GM18502 (cell line): ENCODE data around the gene AP2M1.
"Not testable (repeated sequence)": the region's sequence is repeated elsewhere in the genome, so short reads cannot be mapped to it uniquely, and the experiment has no call there.

ENCODE experiments used
- ATAC-seq: cut with Tn5 transposase; IDR thresholded peaks from one replicate; pipeline ENCODE4 v1.9.1; 2021; ENCODE audit warnings: mild to moderate bottlenecking; ENCODE audit not compliant: unreplicated experiment, poor library complexity

The AP2M1 gene

GRCh38 chr3:184174646-184175492 is at the start of gene AP2M1:
TSS of gene AP2M1 (plus strand) at chr3:184174855. CDS start at chr3:184176994, 2,139 bp downstream.
- peak; percentile 96 for ATAC-seq

GRCh38 chr3:184126006-184126405 is 48.6 kb upstream of the AP2M1 start:
- no peak for ATAC-seq

DNA sequence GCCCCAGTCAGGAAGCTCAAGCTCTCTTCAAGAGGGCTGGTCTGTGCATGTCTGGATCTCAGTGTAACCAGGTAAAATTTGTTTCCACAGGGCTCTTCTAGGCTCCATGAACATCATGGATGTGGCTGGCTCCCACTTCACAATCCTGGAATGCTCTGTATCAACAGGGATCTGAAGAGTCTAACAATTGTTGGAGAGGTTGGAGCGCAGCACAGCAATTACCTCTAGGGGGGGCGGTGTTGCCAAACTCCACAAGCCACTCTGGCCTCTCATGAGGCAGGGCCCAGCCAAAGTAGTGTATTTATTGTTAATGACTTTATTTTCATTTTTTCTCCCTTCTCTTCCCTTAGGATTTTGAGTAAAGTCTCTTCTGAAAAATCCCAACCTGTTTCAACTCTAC is 45.6 kb upstream of the AP2M1 start:
- no peak for ATAC-seq

- ATAC-seq = no peak
Observed at GRCh38 chr3:184132945-184133344, 41.7 kb upstream of the AP2M1 start.

GRCh38 chr3:184133840-184134745 is 40.6 kb upstream of the AP2M1 start:
- peak; percentile 10 for ATAC-seq

DNA sequence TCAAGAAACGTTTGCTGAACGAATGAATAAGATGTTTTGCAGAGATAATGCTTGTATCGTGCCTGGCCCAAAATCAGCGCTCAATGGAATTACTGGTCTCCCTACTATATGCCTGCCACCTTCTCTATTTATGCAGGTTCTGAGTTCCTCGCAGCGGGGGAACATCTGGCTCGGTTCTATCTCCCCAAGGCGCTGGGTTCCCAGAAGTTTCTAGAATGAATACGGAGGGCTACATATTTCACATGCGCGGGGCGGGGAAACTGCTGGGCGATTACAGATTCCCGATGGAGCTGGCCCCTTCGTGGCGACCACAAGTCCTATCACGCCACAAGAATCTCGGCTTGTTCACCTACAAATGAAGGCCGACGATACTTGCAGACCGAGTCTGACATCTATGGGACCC is 39.9 kb upstream of the AP2M1 start:
- peak; percentile 18 for ATAC-seq

GRCh38 chr3:184135149-184135910 is 39.3 kb upstream of the AP2M1 start, which contains the start of gene EIF2B5:
TSS of gene EIF2B5 (plus strand) at chr3:184135358. CDS start at chr3:184135386, 28 bp downstream.
- peak; percentile 88 for ATAC-seq

- ATAC-seq = no peak
Observed at GRCh38 chr3:184135911-184136260, 38.8 kb upstream of the AP2M1 start.

- ATAC-seq = no peak
Observed at GRCh38 chr3:184140436-184140835, 34.2 kb upstream of the AP2M1 start.

GRCh38 chr3:184142199-184142598 is 32.5 kb upstream of the AP2M1 start:
- no peak for ATAC-seq

DNA sequence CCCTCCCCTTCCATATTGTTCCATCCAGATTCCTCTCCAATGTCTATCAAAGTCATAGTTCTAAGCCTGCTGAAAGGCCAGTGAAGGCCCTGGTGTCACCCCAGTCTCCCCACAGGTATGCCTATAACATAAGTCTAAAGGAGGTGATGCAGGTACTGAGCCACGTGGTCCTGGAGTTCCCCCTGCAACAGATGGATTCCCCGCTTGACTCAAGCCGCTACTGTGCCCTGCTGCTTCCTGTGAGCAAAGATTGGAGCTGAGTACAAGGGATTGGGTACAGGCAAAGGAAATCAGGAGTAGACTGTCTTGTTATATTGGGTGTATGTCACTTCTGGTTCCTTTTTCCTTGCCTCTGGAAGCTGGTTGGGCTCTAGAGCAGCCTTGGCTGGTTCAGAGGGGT is 31.3 kb upstream of the AP2M1 start:
- ATAC-seq = no peak

GRCh38 chr3:184144505-184144904 is 30.1 kb upstream of the AP2M1 start:
- ATAC-seq = no peak

DNA sequence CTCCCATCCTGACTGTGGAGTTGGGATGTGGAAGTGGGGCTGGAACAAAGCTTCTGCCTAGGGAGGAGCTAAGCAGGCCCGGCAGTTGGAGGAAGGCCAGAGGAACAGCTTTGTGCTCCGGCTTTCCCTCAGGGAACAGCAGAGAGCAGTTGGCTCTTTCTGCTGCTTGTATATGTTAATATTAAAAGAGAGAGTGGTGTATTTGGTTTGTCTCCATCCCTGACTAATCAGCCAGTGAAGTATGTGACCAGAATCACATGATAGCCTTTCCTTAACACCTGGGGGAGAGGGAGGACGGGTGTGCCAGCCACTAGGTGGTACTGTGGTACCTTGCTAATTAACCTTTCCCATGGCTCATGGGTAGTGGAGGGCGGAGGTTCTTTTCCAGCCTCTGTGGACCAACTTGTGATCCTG is 29.5 kb upstream of the AP2M1 start:
- no peak for ATAC-seq

DNA sequence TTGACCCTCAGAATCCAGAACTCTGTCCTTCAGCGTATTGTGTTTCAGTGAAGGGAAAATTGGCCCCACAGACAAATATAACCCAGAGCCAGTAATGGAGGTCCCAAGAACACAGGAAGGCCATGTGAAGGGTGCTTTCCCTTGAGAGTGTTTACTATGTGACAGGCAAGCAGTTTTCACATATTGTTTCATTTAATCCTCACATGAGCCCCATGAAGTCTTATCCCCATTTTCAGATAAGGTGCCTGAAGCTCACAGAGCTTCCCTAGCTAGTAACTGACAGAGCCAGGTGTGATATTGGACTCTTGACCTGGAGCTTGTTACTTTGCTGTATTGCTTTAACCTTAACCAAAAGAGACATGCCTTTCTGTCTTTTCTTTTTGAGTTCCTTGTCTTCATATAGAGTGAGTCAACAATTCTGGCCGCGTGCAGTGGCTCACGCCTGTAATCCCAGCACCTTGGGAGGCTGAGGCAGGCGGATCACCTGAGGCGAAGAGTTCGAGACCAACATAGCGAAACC is 28.8 kb upstream of the AP2M1 start:
- no peak for ATAC-seq

DNA sequence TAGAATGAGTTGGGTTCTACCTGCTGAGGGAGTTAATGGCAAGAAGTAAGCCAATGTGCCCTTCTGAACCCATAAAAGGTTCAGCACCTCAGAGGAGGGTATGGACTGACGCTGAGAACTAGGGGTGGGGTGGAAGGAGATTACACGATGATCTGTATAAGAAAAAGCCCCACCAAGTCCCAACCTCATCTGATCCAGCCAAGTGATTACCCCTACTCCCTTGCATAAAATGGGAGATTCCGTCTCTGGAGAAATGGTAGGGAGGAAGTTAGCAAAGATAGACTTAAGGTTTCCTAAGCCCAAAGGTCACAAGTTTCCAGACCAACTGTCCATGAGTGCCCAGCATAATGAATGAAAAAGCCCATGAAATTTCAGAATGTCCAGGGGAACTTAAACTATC is 26.6 kb upstream of the AP2M1 start:
- ATAC-seq = no peak

DNA sequence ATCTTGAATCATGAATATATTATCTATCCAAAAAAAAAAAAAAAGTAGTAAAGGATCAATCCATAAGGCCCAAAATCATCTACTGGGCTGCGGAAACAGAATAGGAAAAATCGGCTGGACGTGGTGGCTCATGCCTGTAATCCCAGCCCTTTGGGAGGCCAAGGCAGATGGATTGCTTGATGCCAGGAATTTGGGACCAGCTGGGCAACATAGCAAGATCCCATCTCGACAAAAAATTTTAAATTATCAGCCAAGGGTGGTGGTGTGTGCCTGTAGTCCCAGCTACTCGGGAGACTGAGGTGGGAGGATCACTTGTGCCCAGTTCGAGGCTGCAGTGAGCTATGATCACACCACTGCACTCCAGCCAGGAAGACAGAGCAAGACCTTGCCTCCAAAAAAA is 25.5 kb upstream of the AP2M1 start:
- no peak for ATAC-seq

DNA sequence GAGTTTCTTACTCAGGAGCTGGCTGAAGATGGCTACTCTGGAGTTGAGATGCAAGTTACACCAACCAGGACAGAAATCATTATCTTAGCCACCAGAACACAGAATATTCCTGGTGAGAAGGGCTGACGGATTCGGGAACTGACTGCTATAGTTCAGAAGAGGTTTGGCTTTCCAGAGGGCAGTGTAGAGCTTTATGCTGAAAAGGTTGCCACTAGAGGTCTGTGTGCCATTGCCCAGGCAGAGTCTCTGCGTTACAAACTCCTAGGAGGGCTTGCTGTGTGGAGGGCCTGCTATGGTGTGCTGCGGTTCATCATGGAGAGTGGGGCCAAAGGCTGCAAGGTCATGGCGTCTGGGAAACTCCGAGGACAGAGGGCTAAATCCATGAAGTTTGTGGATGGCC is 24.9 kb upstream of the AP2M1 start:
- not testable (repeated sequence) for ATAC-seq

- peak; percentile 76 for ATAC-seq
Observed at GRCh38 chr3:184154885-184155643, 19.6 kb upstream of the AP2M1 start, which contains the start of gene DVL3. TSS of gene DVL3 (plus strand) at chr3:184155377. CDS start at chr3:184155636, 259 bp downstream.
